ENCODE results near the gene MED13L. TPM values are rescaled to one million over a fixed set of nuclear protein-coding genes. Genes with fewer than 3 reads are reported as not detected.

The MED13L gene
- total RNA-seq, 2 experiments from 2014 or later, result 203 to 208 TPM

DNA sequence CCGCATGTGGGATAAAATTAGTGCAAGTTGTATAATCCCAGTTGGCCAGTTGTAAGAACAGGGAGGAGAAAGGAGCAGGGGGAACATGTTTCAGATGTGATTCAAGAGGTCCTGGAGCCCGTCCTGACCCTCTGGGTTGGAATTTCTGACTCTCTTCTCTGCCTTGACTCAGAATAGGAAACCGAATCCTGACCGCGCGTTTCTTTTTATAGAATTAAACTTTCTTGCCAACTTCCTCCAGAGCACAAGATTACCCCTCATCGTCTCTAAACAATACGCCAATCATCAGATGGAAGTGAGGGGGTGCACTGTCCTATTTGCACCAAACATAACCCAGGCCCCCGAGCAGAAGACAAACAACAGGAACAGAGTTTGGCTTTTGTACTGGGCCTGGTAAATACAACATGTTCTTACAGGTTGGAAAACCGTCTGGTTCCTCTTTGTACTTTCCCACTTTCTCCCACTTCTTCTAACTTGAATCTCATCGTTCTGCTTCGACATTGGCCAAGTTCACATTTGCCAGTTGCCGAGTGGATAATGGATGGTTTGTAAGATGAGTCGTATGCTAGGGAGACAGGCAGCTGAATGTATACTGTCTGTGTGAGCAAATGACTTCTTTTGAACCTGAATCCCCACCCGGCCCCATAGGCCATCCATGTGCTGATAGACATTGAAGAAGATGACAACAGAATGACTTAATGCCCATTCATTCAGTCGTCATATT is 42.6 kb upstream of the MED13L start:
- ChIA-PET CTCF (no interaction called here), POLR2A (no interaction called here)
- H3K9me3 ChIP-seq (ENCODE audit: control insufficient read depth in 1 of 2, insufficient read depth in 1 of 2, low read length in 2 of 2), result no peaks in the 10 kb centered on the region
- intact Hi-C loops (cut with DNase I, micrococcal nuclease), result no loop called here
- TF ChIP-seq, protein P1, sequence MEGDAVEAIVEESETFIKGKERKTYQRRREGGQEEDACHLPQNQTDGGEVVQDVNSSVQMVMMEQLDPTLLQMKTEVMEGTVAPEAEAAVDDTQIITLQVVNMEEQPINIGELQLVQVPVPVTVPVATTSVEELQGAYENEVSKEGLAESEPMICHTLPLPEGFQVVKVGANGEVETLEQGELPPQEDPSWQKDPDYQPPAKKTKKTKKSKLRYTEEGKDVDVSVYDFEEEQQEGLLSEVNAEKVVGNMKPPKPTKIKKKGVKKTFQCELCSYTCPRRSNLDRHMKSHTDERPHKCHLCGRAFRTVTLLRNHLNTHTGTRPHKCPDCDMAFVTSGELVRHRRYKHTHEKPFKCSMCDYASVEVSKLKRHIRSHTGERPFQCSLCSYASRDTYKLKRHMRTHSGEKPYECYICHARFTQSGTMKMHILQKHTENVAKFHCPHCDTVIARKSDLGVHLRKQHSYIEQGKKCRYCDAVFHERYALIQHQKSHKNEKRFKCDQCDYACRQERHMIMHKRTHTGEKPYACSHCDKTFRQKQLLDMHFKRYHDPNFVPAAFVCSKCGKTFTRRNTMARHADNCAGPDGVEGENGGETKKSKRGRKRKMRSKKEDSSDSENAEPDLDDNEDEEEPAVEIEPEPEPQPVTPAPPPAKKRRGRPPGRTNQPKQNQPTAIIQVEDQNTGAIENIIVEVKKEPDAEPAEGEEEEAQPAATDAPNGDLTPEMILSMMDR (IDR thresholded peaks at IDR 0.05), result no peak
- Mint-ChIP-seq H3K27ac (no peak overlapping the region), H3K9me3 (no peaks in the 10 kb centered on the region), H3K36me3 (ENCODE audit: low read depth) (no peaks in the 10 kb centered on the region), H3K4me3 (no peak overlapping the region), H3K27me3 (no peaks in the 10 kb centered on the region), H3K4me1 (ENCODE audit: low read depth) (peaks cover 32% of the 10 kb centered on the region)
- H3K4me3 ChIP-seq (ENCODE audit: low read length), result no peak overlapping the region
- no peak overlapping the region for H3K27ac ChIP-seq (ENCODE audit: low read depth in 1 of 2, low read length in 2 of 2)
- H3K4me1 ChIP-seq (ENCODE audit: insufficient read depth, low read length), result peaks cover 10% of the 10 kb centered on the region
- peak; percentile 26 for ATAC-seq (ENCODE audit: poor library complexity)
- DNase-seq, result peak in 2 of 14 experiments; percentile 53 to 55
- no peaks in the 10 kb centered on the region for H3K27me3 ChIP-seq (ENCODE audit: control insufficient read depth in 1 of 2, insufficient read depth in 2 of 2, low read length in 2 of 2)
- no peaks in the 10 kb centered on the region for H3K36me3 ChIP-seq (ENCODE audit: insufficient read depth, low read length)

DNA sequence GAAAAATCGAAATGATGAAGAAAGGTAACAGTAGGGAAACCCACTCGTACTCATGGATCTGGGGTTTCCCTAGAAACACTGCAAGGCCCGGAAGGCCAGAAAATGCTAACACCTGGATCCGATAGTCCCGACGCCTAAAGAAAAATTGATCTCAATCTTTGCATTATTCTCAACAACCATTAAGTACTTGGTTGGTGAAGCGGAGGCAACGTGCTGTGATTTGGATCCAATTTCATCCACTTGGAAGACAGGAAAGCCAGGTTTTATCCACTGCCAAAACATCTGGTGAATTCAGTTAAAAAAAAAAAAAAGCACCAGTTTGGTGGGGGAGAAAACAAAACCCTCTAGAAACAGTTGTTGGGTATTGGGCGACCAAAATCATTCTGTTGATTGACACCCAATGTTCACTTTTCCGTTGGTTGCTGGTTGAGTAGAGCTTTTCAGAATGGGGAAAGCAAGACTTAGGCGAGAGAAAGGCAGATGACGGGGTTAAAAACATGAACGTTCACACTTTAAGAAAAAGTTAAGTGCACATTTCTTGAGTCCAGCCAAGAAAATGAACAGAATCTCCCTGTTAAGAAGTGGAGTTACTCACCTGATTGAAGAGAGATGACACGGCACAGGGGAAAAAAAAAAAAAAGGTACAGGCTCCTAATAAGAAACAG is 41.9 kb upstream of the MED13L start:
- Mint-ChIP-seq H3K36me3 (ENCODE audit: low read depth) (no peaks in the 10 kb centered on the region), H3K9me3 (no peaks in the 10 kb centered on the region), H3K27ac (no peak overlapping the region), H3K4me3 (no peak overlapping the region), H3K4me1 (ENCODE audit: low read depth) (peaks cover 26% of the 10 kb centered on the region), H3K27me3 (no peaks in the 10 kb centered on the region)
- Histone ChIP-seq H3K27me3 (ENCODE audit: control insufficient read depth in 1 of 2, insufficient read depth in 2 of 2, low read length in 2 of 2) (no peaks in the 10 kb centered on the region), H3K36me3 (ENCODE audit: insufficient read depth, low read length) (no peaks in the 10 kb centered on the region), H3K9me3 (ENCODE audit: control insufficient read depth in 1 of 2, insufficient read depth in 1 of 2, low read length in 2 of 2) (no peaks in the 10 kb centered on the region), H3K4me1 (ENCODE audit: insufficient read depth, low read length) (peaks cover 5% of the 10 kb centered on the region), H3K4me3 (ENCODE audit: low read length) (no peak overlapping the region), H3K27ac (ENCODE audit: low read depth in 1 of 2, low read length in 2 of 2) (no peak overlapping the region)
- DNase-seq, result no peak
- ChIA-PET CTCF (no interaction called here), POLR2A (no interaction called here)
- intact Hi-C loops (cut with DNase I, micrococcal nuclease), result no loop called here
- no peak for ATAC-seq (ENCODE audit: poor library complexity)
- TF ChIP-seq, protein P1 (IDR thresholded peaks at IDR 0.05), result no peak

DNA sequence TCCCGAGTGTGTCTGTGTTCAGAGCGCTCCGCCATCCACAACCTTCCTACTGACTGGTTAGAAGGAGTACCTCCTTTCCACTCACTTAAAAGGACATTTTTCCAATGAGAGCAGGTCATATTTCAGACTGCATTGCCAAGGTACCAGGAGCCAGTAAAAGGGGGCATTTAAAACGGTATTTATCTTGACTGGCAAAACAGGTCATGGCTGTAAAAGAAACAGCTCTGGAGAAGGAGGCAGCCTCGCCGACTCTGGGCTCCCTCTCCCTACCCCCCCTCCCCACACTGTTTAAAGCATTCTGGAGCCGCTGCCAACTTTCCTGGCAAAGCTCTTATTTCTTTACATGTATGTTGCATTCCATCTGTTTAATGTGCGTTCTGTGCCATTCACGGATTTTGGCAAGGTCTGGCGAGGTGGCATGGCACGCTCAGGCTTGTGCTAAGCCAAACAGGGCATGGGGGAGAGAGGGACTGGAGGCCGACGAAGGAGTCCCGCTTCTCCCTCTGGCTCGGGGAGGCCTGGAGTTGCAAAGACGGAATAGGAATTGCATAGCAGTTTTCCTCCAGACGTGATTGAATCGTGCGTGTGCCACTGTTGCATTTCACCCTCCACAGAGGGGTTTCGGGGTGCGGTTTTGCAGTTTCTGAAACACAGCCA is 41.2 kb upstream of the MED13L start:
- peaks cover 19% of the 10 kb centered on the region for H3K4me1 Mint-ChIP-seq (ENCODE audit: low read depth)
- no peaks in the 10 kb centered on the region for H3K27me3 Mint-ChIP-seq
- H3K36me3 Mint-ChIP-seq (ENCODE audit: low read depth), result no peaks in the 10 kb centered on the region
- no peak for ATAC-seq (ENCODE audit: poor library complexity)
- H3K9me3 Mint-ChIP-seq, result no peaks in the 10 kb centered on the region
- no peak overlapping the region for H3K27ac Mint-ChIP-seq
- DNase-seq, result no peak
- H3K36me3 ChIP-seq (ENCODE audit: insufficient read depth, low read length), result no peaks in the 10 kb centered on the region
- CTCF ChIA-PET, result no interaction called here
- no peak overlapping the region for H3K4me3 Mint-ChIP-seq
- TF ChIP-seq, protein P1 (IDR thresholded peaks at IDR 0.05), result no peak
- no peak overlapping the region for H3K27ac ChIP-seq (ENCODE audit: low read depth in 1 of 2, low read length in 2 of 2)
- no peak overlapping the region for H3K4me3 ChIP-seq (ENCODE audit: low read length)
- H3K27me3 ChIP-seq (ENCODE audit: control insufficient read depth in 1 of 2, insufficient read depth in 2 of 2, low read length in 2 of 2), result no peaks in the 10 kb centered on the region
- peaks cover 5% of the 10 kb centered on the region for H3K4me1 ChIP-seq (ENCODE audit: insufficient read depth, low read length)
- POLR2A ChIA-PET, result no interaction called here
- intact Hi-C loops (cut with DNase I, micrococcal nuclease), result no loop called here
- no peaks in the 10 kb centered on the region for H3K9me3 ChIP-seq (ENCODE audit: control insufficient read depth in 1 of 2, insufficient read depth in 1 of 2, low read length in 2 of 2)
